ENCODE data around the gene TIMM10B. TPM values are rescaled to one million over a fixed set of nuclear protein-coding genes. Genes with fewer than 3 reads are reported as not detected.
A peak's percentile ranks its signal among the peaks of the same experiment; 100 is the strongest.

The TIMM10B gene
- total and polyA plus RNA-seq, 9 of the 15 experiments (the other 6 are each of a cell fraction or from before 2014, with no cell fraction given) = 43.2 to 163 (median 57.0) TPM

DNA sequence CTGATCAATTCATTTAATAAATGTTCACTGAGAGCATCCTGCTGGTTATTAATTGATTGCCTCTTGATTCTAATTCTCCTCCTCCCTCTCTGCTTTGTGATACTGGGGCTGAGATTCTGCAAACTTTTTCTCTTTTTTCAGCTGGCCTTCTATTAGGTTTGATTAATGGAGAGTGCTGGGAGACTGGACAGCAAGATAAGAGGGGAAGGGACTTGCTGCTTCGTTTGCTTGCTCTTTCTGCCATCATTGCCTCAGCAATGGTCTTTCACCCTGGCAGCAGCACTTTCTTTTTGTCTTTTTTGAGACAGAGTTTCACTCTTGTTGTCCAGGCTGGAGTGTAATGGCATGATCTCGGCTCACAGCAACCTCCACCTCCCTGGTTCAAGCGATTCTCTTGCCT is 22.9 kb downstream of the TIMM10B start:
- H2AFZ ChIP-seq (ENCODE audit: low read depth, low read length) = no peak overlapping the region
- ATAC-seq (no peak), FAIRE-seq (no peak), DNase-seq (ENCODE audit: extremely low read depth in 1 of 4, low spot score in 3 of 4) (no peak)
- CTCF ChIA-PET (ENCODE audit: low intra/inter-chr PET ratio) = interaction anchor here (3.0 kb wide), 1 partner anchor 125 kb away, joined by 12 read pairs; no protein-coding TSS in a partner anchor
- no peaks in the 10 kb centered on the region for H3K9me3 ChIP-seq (replicated peaks; ENCODE audit: control insufficient read depth, insufficient read depth, low read depth, low read length)
- POLR2A ChIA-PET = interaction anchor here (1.3 to 2.3 kb wide), 2 partner anchors 9 to 11 kb away, joined by 3 to 6 read pairs; no protein-coding TSS in a partner anchor
- TF ChIP-seq, protein P1, sequence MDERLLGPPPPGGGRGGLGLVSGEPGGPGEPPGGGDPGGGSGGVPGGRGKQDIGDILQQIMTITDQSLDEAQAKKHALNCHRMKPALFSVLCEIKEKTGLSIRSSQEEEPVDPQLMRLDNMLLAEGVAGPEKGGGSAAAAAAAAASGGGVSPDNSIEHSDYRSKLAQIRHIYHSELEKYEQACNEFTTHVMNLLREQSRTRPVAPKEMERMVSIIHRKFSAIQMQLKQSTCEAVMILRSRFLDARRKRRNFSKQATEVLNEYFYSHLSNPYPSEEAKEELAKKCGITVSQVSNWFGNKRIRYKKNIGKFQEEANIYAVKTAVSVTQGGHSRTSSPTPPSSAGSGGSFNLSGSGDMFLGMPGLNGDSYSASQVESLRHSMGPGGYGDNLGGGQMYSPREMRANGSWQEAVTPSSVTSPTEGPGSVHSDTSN (CRISPR knock-in tag; IDR thresholded peaks at IDR 0.05; ENCODE audit: low read depth) = no peak
- TF ChIP-seq, protein P1 (tag; conservative IDR thresholded peaks at IDR 0.05; ENCODE audit: low read depth) = peak; percentile 77
- no peak for TF ChIP-seq SRF (CRISPR knock-in tag; IDR thresholded peaks at IDR 0.05)
- H4K20me1 ChIP-seq (replicated peaks; ENCODE audit: control insufficient read depth, insufficient read depth, low read length) = no peaks in the 10 kb centered on the region
- no peaks in the 10 kb centered on the region for H3K27me3 ChIP-seq (ENCODE audit: control insufficient read depth in 2 of 2, insufficient read depth in 2 of 2, low read length in 2 of 2)
- intact Hi-C loops (cut with micrococcal nuclease) (no loop called here), in situ Hi-C loops (cut with MboI) (no loop called here)
- H3K9ac ChIP-seq (ENCODE audit: insufficient read depth in 1 of 2, low read depth in 2 of 2, low read length in 2 of 2) = no peak overlapping the region
- no peak overlapping the region for H3K4me2 ChIP-seq (ENCODE audit: insufficient read depth, low read length)
- peaks cover 28% of the 10 kb centered on the region for H3K36me3 ChIP-seq (ENCODE audit: control insufficient read depth, insufficient read depth, low read length)
- H3K4me3 ChIP-seq = no peak overlapping the region
- no peaks in the 10 kb centered on the region for H3K4me1 ChIP-seq (replicated peaks in 1 of 2; ENCODE audit: control insufficient read depth in 2 of 2, insufficient read depth in 2 of 2, low read length in 2 of 2)
- H3K27ac ChIP-seq (ENCODE audit: extremely low read depth, low read depth, low read length) = no peak overlapping the region
- 68% methylated on average over 3 of the region's 3 CpGs for WGBS (ENCODE audit: insufficient coverage, low coverage, missing lambda C conversion rate)
- no TSS peak for BruUV-seq (replicated peaks)
- H3K79me2 ChIP-seq (ENCODE audit: control insufficient read depth, insufficient read depth, low read length) = no peaks in the 10 kb centered on the region
- no peaks in the 10 kb centered on the region for H3K9me1 ChIP-seq (ENCODE audit: control insufficient read depth, insufficient read depth, low read length)
